HG03066 (cell line): ENCODE measurements around the gene NOP9.
"Not testable (repeated sequence)": the region's sequence is repeated elsewhere in the genome, so short reads cannot be mapped to it uniquely, and the experiment has no call there.

Experiments
- ATAC-seq: cut with Tn5 transposase; IDR thresholded peaks from one replicate; pipeline ENCODE4 v1.9.1; 2021; ENCODE audit warnings: low read depth; ENCODE audit not compliant: unreplicated experiment

The NOP9 gene

DNA sequence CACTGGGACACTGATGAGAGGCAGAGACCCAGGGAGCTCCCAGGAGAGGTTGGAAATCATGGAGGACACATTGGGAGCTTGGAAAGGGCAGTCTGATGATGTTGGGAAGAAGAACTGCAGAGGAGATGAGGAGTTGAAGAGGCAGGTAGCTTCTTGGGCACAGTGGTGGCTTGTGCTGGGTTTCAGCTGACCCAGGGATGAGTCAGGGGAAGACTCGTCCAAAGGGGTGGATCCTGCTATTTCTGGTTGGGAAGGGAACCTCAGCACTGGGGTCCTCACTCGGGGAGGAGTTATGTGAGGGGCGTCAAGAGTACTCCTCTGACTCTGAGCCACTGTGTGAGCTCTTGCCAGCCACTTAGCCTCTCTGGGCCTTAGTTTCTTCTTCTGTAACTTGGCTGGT is 23.7 kb downstream of the NOP9 start:
- ATAC-seq = no peak

DNA sequence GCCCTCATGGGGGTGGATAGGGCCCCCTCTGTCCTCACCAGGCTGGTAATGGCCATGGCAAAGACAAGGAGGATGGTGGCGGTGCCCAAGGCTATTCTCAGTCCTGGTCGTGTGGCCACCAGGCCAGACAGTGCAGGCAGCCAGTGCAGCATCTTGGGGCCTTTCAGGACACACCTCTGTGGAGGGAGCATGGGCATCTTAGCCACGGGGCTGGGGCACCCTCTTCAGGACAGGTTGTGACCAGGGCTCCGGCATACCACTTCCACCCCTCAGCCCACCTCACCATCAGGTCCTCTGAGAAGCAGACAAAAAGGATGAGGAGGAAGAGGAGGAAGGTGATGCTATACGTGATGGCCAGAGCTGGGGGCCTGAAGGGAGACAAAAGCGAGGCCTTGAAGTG is 24.4 kb downstream of the NOP9 start:
- ATAC-seq = no peak

DNA sequence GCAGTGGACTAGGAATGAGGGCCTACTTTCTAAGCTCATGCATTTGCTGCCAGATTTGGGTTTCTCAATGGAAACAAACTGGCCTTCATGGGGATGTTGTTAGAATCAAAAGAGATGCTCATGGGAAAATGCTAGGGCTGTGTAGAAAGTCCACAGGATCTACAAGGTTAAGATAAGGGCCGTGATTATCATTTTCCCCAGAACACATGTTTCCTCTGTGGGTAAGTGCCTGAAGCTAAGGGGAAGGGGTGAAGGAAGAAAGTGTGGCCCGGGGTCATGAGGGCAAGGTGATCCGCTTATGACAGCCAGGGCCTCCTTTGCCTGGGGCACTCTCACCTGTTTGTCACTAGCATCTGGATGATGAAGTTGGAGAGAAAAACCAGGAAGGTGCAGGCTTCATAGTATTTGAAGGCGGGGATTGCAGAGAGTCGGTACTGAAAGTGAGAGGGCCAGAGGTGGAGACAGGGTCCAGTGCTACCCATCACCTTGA is 25.4 kb downstream of the NOP9 start:
- no peak for ATAC-seq

DNA sequence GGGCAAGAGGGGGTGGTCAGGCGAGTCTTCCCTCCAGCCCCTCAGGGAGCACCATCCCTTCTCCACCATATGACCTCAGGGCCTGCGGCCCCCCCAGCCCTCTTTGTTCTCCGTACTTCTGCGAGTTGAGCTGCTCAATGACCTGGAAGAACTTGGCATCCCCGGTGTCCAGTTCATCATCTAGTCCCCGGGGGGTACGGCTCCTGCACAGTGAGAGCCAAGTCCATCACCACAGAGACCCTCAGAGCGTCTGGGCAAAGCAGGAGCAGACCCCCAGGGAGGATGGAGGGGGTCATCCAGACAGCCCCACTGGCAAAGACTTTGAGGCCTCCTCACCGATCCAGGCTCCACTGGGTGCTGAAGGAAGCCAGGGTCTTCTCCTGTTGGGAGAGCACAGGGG is 26.3 kb downstream of the NOP9 start:
- no peak for ATAC-seq

DNA sequence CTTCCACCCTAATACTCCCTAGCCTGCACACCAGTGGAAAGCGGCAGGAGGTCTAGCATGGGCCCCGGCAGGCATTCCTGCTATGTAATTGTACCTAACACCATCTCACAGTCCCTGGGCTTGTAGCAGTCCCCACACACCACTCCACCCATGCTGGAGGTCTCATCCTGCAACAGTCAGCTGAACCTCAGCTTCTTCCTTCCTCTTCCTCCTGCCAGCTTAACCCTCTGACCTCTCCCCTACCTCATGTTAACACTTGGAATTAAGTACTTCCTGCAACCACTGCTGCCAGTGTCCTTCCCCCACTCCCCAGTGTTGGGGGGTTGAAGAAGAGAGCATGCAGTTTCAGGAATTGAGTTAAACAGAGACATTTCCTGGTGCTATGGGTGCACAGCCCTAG is 27.7 kb downstream of the NOP9 start:
- ATAC-seq = no peak

DNA sequence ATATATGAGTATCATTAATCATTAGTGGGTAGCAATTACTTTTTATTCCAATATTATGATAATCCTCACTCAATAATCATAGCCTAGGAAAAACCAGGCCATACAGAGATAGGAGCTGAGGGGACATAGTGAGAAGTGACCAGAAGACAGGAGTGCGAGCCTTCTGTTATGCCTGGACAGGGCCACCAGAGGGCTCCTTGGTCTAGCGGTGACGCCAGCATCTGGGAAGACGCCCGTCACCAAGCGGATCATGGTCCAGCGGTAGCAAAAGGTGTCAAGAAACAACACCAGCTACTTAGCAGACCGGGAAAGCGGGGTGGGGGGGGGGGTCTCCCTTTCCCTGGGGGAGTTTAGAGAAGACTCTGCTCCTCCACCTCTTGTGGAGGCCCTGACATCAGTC is 28.3 kb downstream of the NOP9 start:
- ATAC-seq = not testable (repeated sequence)

DNA sequence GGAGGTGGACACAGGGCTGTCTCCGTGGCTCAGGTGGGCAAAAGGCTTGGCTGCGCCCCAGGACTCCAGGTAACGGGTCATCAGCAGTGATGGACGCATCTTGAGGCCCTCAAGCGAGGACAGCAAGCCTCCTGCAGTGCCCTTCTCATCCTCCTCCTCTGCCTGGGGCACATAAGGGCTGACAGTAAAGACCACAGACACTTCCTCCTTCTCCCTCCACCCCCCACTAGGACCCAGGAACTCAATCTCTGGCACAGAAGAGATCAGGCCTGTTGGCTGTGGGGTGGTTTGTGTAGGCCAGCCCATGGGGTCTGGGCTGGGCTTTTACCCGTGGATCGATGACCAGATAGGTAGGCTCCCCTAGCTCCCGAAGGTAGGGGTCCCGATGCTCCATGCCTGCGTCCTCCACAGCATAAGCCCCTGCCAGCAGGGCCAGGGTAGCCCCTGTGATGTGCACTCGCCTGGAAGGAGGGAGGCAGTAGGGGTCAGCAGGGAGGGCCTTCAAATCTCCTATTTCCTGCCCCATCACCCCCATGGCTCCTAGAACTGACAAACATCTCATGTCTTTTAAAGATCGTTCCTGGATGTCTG is 29.5 kb downstream of the NOP9 start:
- ATAC-seq = no peak

DNA sequence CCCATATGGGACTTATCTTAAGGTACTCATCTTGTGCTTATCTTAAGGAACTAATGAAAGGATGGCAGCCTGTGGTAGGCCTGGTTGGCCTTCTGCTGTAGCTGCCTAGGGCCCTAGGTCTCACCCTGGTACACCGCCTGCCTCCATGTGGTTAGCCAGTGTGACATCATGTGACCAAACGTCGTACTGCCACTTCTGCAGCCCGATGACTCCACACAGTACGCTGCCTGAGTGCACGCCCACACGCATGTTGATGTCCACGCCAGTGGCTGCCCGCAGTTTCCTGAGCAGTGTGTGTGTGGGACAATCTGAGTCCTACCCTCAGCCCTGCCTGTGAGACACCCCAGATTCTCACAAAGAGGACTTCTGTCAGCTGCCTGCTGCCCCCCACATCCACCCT is 30.1 kb downstream of the NOP9 start:
- ATAC-seq = no peak

DNA sequence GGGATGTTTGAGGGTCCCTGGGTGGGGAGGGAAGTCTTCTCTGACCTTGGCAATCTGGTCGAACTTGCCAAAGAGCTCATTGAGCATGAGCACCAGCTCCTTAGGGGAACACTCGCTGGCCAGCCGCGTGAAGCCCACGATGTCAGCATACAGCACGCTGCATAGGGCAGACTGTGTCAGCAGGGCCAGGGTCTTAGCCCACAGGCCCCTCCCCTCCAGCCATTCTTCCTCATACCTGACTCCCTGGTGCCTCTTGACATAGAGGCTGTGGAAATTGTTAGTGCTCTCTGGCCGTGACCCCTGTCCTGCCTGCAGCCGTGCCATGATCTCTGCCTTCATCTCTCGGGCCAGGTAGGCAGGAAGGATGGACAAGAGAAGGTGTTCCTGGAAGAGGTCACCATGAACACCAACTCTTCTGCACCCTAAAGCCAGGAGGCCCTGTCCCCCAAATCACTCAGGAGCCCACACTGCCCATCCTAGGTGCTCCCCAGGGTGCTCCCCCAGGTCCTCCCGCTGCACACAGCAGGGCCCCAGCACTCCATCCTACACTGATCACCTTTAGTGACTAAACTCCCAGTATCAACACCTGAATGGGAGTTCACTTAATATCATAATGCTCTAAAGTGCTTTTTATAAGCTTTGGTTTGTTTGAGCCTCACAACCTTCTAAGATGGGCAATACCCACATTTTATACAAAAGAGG is 31.5 kb downstream of the NOP9 start:
- no peak for ATAC-seq

DNA sequence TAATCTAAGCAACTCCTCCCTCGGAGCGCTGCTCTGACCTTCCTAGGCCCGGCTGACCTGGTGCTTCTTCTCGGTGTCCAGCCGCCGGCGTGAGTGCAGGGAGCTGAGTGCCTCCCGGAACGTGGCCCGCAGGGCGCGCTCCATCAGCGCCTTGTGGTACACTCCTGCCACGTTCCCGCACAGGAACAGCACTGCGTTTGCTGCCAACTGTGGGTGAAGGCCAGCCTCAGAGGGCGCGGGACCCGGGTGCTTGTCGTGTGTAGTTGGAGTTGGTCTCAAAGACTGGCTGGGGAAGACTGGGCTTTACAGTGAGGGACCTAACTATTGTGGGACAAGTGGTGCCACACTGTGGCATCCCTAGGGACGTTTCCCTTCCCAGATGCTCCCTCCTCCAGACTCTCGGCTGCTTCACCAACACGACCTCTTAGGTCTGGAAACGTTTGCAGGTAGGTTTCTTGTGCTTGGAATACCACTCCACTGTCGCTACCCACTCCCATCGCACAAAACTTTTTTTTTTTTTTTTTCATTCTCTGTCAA is 32.1 kb downstream of the NOP9 start:
- ATAC-seq = no peak

DNA sequence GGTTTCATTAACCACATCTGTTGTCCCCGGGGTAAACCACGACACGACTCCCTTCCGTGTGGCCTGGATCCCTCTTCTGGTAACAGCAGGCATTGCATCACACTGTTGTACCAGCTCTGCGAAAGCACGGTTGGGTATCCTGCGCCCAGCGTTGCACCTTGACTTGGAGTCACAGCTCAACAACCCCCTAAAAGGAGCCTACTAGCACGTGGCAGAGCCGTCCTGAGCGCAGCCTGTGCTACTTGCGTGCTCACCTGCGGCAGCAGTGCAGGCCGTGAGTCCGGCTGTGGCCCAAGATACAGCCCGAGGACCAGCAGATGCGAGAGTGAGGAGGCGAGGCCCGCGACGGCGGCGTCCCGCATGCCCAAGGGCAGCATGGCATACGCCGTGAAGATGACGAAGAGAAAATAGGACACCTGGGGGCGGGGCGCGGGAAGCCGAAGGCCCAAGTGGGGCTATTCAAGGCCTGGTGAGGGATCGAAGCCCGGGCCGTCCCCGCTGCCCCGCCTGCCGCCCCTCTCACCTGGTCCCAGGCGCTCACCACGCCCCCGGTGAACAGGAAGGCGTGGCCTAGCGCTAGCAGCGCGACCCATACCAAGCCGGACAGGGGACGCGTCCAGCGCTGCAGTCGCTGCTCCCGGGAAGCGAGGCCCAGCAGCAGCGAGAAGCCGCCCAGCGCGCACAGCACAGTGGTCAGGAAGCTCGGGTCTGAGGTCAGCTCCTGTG is 32.8 kb downstream of the NOP9 start:
- ATAC-seq = peak; percentile 70

DNA sequence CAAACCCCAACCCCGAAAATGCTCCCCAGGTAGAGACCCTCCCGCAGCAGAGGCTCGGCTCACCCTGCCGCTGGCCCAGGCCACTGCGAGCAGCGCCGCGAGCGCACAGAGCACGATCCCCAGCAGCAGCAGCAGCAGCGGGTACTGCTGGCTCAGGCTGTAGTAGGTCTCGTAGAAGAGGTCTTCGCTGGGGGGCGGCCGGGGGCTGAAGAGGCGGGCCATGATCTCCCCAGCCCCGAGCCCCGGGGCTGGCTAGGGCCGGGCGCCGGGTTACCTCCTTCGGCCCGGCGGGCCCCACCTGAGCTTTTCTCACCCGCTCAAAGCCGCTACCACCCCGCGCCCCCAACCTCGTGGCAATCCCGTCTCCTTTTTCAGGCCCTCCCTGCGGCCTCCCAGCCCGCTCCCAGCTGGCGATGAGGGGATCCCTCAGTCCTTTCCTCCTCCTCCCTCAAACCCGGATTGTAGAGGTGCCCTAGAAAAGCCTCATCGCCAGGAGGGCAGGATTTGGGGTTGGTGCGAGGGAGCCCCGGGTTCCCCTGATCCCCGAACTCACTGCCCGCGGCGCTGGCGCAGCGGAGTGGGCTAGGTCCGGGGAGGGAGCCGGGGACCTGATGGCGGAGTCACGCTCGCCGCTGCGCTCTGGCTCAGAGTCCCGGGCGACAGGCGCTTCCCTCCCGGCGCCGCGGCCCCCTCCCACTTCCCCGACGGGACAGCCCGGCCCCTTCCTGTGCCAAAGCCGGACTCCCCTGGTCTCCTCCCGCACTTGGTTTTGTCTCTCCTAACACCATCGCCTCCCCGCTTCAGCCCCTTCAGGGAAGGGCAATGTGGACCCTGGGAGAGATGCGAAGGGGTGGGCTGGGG is 35.0 kb downstream of the NOP9 start, which contains the start of gene ADCY4:
ADCY4 (minus strand) TSS at position 641 of the 861 bp plus-strand sequence; CDS start at position 222, 419 bp downstream.
- no peak for ATAC-seq

DNA sequence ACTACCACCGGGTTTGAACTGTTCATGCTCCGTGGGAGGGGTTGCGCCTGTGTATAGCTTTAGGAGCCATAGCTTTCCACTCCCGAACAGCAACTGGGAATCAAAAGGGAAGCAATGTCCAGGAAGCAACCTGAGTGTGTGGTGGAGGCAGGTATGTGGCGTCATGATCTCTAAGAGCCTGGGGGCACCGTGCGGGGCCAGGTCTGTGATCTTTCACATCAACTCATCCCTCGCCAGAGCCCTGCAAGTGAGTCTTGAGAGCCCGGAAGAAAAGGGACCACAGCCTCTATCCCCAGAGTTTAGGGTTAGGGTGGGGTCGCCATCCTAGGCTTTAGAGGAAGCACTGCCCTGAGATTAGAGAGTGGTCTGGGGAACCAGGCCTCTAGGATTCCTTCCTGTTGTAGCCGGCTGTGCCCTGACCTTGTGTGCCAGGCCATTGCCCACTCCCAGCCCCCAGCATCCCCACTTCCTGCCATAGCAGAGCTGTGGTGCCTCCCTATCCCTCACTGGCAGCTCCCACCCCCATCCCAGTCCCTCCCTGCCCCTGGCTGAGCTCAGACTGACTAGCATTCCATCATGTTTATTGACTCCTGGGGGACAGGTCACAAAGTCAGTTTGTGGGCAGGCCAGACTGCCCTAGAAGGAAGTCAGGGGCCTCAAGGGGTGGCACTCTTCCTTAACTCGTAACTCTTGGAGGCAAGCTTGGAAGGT is 36.0 kb downstream of the NOP9 start:
- ATAC-seq = no peak

DNA sequence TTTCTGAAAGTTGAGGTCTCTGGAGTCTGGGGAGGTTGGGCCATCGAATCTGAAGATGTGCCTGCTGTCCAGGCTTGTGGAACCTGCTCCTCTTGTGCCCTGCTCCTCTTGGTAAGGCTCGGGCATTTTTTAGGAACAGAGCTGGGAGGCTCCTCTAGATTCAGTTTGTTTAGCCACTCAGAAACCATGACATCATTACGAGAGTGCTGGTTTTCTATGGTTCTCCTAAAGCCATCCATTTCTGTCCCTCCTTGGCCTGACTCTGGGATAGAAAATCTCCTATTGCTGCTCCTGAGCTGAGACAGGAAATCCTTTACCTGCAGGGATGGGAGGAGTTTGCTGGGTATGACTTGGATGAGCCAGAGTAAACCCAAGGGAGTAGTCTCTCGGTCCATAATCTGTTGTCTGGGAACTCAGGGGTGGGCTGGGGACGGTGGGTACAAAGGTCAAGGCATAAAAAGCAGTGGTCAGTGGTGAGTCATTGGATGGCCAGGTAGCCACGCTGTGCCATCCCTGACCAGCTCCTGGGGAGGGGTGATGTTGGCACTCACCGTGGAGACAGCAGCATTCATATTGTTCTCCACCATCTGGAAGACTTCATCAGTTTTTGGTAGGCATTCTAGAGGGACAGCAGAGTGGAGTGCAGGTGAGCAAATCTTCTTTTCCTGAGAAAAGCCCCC is 37.6 kb downstream of the NOP9 start:
- no peak for ATAC-seq

DNA sequence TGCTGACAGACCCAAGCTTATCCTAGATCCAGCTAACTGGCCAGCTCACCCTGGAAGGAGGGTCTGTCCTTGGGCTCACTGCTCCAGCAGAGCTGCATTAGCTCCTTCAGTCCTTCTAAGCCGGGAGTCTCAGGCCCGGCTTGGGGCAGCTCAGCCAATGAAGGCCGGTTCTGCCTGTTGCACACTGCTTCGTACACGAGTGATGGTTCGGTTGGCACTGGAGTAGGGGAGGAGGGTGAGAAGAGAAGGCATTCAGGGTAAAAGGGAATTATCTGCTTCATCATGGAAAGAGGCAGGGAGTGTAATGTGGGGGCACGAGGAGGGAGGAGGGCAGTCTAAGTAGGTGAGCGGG is 38.1 kb downstream of the NOP9 start:
- no peak for ATAC-seq

DNA sequence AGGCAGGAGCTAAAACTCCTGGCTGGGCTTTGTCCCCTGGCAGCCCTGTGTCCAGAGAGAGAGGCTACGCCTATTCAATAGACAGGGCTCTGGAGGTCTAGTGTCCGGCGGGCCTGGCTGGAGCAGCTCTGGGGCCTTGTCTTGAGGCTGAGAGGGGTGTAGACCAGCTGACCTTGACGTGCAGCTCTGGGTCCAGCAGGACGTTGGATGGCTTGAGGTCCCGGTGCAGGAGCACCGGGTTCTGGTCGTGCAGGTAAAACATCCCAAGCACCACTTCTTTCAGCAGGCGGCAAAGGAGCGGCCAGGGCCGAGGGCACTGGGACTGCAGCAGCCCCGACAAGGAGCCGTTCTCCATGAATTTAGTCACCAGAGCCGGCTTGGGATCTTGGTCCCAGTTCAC is 39.2 kb downstream of the NOP9 start:
- no peak for ATAC-seq

DNA sequence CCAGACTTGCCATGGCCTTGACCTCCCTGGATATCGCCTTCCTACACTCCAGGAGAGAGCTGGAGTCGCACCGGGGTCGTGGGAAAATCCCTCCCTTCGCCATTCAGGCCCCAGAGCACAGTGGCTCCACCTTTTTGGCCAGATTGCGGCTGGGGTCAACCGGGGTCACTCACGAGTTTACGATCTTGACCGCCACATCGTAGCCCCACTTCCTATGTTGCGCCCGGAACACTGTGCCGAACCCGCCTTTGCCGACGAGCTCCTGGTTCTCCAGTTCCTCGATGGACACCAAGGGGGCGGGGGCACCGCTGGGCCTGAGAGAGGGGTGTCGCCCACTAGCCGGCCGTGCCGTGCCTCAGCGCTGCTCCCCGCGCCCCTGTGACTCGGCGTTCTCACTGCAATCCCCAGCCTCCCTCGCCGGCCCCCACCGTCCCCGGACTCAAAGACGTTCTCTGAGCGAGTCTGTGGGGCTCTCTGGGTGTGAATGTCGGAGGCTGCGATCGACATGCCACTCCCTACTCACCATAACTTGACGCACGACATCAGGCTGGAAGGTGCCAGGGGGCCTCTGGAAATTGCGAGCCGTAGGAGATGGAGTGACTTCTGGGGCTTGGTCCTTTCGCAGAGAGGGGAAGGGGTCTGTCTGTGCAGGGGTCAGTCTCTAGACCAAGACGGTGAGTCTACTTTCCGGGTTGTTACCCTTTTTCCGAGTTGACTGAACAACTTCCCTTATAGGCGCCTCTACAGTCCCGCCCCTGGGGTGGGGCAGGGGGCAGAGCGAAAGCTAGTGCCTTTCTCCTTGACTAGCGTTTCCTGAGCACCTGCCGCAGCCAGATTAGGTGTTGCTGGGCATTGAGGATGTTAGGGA is 39.9 kb downstream of the NOP9 start, which contains the start of gene RIPK3:
RIPK3 (minus strand) TSS at position 708 of the 868 bp plus-strand sequence; CDS start at position 543, 165 bp downstream.
- peak; percentile 93 for ATAC-seq

DNA sequence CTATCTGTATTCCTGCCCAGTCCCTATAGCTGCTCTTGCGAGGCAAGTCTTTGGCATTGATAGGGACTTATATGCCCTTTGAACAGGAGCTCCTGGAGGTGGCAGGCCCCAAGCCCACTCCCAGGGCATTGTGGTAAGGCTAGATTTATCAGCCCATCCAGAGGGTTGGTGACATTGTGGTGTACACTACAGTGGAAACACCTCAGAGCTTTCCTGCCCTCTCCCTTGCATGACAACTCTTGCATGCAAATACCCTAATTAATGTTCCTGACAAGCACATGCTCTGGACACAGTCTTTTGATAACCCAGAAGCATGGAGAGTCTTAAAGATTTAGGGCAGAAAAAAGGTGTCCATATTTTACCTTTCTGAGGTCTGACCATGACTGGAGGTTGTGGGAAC is 41.0 kb downstream of the NOP9 start:
- no peak for ATAC-seq
